Hippocampal formation (tissue), 2 donors: ENCODE results near the gene HPN.
"Not testable (repeated sequence)": the region's sequence is repeated elsewhere in the genome, so short reads cannot be mapped to it uniquely, and the experiment has no call there.

Experiments used
- DNase-seq, 2 donors: peaks; one replicate each; lab custom pipeline; 2025; lab: John Stamatoyannopoulos, UW

Gene HPN

DNA sequence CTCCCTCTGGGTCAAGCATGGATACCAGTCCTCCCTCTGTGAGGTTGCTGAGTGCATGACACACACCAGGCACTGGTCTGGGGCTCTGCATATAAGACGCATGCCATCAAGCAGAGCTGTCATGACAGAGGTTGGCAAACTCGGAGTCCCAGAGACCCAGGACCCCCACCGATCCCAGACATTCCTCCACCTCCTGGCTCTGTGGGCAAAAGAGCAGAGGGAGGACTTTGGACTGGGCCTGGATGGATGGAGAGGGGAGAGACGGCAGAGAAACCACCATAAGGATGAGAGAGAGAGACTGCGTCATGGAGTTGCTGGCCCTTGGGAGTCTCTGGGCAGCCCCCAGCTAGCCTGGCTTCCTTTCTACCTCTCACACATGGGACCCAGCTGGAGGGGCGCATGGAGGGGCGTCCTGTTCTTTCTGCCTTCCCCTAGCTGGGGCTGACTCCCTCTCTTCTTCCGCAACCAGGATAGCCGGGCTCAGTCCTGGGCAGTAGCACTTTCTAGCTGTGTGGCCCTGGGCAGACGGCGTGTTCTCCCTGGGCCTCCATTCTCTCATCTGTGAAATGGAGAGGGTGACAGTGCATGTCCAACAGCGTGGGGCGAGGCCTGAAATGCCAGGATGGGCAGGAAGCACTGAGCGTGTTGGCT, 1.6 kb downstream of the HPN start:
- DNase-seq = no peak

DNA sequence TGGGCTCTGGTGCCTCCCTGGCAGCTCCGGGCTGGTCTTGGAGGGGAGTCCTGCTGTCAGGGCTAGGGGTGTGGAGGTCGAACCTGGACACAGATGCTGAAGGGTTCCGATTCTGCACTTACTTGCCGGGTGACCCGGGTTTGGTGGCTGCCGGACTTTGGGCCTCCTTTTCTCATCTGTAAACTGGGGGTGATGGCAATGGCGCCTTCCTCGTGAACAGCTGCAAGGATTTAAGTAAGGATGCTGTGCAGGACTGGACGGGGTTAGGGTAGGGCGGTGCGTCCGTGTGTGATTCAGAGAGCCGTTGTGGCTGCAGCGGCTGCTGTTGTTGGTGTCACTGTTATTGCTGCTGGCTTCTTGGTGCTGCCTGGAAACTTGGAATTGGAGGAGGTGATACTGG, 2.4 kb downstream of the HPN start:
- no peak for DNase-seq

DNA sequence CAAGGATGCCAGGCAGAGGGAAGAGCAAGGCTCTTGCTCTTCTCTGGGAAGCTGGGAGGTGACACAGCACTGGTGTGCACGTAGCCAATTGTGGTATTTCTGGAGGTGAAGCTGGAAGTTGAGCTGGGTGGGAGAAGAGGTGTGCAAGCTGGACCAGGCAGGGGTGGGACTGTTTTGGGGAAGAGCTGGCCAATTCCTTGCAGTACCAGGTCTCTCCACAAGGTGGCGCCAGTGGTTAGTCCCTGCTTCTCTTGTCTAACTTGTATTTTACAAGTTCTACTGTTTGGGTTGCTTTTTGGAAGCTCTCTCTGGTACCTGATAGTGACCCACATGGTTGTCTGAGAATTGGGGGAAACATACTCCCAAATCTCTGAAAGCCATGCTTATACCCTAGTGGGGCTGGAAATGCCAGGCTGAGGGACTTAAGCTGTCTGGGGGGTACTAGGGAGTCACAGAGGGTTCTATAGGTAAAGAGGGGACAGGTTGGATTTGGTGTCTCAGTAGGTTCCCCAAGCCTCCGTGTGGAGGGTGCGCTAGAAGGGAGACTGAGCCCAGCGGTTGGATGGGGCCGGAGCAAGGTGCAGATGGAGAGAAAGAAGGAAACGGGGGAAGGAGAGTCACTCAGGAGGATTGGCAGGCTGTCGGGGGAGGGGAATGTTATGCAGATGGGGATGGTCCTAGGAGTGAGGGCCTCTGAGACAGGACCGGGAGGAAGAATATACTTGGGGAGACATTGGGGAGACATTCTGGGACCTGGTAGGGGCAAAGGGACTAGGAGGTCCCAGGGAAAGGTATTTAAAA, 3.0 kb downstream of the HPN start:
- DNase-seq = peak in 1 of 2 donors; percentile 60

DNA sequence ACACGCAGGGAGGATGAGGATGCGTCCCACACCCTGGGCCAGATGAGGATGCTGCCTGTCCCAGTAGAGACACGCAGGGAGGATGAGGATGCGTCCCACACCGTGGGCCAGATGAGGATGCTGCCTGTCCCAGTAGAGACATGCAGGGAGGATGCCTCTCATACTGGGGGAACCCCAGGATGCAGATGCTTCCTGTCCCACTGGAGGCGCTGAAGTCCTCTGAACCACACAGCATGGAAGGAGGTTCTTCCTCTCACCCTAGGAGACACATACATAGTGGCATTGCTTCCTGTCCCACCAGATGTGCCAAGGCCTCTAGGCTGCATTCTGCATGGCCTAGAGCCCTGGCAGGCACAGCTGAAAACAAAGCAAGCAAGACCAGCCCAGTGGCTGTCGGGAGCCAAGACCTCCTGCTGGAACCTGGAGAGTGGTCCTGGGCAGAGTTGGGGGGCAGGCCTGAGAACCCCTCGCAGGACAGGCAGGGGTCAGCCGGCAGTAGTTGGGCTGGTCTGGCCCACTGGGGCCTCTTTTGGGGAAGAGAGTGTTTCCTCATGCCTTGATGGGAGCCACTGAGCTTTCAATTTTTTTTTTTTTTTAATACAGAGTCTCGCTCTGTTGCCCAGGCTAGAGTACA, 4.3 kb downstream of the HPN start:
- peak; percentile 33 to 46 for DNase-seq

DNA sequence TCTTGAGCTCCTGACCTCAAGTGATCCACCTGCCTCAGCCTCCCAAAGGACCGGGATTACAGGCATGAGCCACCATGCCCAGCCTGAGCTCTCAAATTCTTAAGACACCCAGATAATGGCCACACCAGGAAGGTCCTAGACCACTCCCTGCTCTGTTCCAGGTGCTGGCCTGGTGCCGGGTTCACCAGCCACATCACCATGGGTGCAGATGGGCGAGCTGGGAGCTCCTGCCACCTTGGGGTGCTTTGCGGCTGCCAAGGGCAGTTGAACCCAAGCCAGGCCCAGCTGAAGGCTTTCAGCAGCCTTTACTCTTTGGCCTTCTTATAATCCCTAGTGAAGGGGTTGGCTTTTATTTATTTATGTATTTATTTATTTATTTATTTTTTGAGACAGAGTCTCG, 4.9 kb downstream of the HPN start:
- DNase-seq = no peak

DNA sequence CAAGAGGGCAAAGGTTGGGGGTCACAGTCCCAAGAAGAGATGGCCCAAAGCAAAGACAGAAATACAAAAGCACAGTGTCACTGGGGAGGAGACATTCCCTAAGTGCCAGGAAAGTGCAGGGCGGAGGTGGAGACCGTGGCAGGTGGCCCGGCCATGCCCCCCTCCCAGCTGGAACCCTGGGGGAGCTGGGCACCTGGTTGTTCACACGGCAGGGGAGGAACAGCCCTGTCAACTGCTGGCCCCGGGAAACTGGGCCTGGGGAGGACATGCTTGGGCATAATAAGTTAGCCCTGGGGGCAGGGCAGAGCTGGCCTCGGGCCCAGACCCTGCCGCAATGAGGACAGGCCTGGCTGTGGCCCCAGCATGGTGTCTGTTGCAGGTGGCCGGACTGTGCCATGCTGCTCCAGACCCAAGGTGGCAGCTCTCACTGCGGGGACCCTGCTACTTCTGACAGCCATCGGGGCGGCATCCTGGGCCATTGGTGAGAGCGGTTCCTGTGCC, 7.4 kb downstream of the HPN start:
- peak; percentile 47 to 78 for DNase-seq

DNA sequence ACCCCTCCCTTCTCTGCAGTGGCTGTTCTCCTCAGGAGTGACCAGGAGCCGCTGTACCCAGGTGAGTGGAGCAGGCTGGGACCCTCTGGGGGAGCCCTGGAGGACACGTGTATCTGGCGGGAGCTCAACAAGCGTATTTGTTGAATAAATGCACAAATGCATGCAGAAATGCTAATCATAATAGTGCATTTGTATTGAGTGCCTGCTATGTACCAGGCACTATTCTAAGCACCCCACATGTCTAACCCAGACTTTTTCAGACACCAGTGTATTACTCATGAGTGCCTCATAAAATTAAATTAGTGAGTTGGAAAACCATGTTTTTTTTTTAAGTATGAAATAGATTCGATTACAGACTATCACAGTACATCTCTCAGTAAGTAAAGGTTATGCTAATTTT, 7.9 kb downstream of the HPN start:
- peak in 1 of 2 donors; percentile 44 for DNase-seq

DNA sequence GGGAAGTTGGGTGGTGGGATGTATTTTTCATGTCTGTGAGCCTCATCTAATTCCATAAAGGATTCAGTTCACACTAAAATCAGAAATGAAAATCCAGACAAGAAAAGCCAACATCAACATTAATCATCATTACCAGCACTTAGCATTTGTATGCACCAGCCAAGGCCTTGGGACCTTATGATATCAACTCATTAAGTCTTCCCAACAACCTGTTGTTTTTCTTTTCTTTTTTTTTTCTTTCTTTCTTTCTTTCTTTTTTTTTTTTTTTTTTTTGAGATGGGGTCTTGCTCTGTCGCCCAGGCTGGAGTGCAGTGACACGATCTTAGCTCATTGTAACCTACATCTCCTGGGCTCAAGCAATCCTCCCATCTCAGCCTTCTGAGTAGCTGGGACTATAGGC, 9.1 kb downstream of the HPN start:
- DNase-seq = not testable (repeated sequence)

DNA sequence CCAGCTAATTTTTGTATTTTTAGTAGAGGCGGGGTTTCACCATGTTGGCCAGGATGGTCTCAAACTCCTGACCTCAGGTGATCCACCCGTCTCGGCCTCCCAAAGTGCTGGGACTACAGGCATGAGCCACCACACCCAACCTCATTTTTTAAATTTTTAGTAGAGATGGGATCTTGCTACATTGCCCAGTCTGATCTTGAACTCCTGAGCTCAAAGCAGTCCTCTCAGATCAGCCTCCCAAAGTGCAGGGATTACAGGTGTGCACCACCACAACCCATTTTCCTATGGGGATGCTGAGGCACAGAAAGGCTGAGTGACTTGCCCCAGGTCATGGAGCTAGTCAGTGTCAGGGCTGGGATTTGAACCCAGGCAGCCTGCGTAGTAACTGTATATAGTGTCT, 9.7 kb downstream of the HPN start:
- DNase-seq = not testable (repeated sequence)

DNA sequence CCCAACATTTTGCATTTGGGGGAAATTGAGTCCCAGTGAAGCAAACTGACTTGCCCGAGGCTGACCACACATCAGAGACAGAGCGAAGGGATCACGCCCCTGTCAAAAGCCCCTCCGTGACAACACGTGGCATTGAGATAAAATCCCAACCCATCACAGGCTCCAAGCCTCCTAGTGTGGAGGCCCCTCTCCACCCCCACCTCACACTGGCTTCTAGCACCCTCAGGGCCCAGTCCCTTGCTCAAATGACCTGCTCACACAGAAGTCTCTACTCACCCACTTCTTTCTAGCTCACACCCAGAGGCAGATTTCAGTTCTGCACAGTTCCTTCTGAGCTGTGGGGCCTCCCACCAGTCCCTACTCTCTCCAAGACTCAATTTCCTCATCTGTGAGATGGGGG, 10.3 kb downstream of the HPN start:
- DNase-seq = no peak

DNA sequence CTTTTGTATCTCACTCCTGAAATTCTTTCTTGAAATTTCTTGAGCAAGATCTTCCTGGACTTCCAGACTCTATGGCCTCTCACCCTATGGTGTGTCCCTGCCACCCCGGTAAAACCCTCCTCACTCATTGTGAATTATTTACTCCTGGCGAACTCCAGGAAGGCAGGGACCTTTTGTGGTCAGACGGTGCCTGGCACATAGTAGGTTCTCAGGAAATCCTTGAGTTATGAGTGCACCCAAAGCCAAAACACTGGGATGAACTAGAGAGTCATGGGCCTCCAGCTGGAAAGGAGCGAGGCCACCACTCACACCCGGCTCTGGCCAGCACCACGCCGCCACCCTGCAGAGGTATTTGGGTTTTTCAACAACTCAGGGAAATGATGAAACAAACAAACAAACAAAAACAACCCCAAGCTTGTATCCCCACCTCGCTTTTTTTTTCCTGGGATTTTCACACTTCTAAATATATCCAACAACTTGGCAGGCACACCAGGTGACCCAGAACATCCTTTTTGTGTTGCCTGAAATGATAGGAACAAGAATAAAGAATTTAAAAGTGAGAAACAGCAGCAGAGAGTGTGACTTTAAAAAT, 11.2 kb downstream of the HPN start:
- DNase-seq = no peak

DNA sequence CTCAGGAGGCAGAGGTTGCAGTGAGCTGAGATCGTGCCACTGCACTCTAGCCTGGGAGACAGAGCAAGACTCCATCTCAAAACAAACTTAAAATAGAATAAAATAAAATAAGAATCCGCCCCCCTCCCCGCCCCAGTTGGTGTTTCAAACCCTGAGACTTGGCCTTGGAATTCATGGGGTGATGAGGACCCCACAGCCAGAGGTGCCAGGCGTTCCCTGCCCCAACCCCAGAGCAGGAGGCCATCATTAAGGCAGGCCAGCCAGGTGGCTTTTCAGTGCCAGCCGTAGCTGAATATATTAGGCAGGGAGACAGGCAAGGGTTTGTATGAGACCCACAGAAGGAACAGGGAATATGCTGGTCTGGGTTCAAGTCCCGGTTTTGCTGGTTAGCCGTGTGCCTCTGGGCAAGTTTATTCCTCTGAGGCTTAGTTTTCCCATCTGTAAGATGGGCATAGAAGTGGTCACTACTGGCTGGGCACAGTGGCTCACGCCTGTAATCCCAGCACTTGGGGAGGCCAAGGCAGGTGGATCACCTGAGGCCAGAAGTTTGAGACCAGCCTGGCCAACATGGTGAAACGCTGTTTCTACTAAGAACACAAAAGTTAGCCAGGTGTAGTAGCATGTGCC, 12.3 kb downstream of the HPN start:
- no peak for DNase-seq

DNA sequence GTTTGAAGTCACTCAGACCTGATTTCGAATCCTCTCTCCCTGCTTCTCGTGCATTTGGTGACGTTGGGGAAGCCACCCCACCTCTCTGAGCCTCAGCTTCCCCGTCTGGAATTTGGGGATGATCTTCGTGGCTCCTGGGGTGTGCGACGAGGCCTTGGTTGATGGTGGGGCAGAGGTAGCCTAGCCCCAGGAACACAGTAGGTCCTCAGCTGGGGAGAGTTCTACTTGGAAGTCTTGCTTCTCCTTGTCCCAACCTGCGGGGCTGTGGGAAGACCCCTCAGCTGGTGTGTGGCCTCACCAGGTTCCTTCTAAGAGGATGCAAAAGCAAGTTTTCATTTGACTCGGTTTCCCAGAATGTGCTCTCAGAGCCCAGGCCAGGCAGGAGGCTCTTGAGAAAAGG, 13.1 kb downstream of the HPN start:
- DNase-seq = no peak

DNA sequence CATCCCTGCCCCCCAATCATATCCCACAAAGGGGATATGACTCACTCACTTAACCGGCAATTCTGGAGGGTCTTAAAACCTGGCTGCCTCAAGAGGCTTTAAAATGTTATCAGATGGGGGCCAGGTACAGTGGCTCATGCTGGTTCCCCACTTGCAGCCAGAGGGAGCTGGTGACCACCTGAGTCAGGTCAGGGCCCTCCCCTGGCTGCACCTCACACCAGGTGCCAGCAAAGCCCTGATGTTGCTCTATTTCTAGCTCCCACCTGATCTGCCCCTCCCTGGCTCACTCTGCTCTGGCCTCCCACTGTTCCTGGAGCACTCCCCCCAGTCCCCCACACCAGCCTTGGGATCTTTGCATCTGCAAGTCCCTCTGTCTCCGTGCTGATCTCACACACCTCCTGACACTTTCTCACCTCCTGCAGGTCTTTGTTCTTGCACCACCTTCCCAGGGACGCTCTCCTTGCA, 14.2 kb downstream of the HPN start:
- DNase-seq = no peak

DNA sequence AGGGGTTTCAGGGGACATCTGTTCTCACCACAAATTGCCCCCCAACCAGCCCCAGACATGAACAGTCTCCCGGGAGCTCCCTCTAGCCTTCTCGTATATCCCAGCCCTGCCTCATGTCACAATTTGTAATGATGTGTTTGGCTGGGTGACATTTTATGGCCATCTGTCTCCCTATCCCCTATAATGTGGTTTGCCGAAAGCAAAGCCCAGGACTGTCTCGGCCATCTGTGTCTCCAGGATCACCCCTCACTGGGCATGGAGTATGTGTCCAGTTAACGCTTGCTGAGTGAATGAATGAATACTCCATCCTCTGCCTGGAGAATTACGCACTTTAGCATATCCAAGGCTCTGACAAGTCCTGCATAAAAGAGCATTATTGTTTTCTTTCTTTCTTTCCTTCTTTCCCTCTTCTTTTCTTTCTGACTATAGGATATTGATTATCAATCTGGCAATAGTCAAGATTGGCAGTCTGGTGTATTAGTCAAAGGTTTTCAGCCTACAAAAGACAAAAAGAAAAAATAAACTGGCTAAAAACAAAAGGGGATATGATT, 15.1 kb downstream of the HPN start:
- DNase-seq = no peak

DNA sequence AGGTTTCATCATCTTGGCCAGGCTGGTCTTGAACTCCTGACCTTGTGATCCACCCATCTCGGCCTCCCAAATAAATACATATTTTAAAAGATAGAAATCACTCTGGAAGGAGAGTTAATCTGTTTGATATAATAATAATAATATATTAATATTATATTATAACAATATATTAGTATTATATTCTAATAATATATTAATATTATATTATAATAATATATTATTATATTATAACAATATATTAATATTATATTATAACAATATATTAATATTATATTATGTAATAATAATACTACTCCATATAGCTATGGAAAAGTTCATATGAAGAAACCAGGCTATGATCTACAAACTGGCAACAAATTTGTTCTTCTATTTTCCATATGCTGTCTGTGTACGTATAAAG, 16.8 kb downstream of the HPN start:
- DNase-seq = no peak

DNA sequence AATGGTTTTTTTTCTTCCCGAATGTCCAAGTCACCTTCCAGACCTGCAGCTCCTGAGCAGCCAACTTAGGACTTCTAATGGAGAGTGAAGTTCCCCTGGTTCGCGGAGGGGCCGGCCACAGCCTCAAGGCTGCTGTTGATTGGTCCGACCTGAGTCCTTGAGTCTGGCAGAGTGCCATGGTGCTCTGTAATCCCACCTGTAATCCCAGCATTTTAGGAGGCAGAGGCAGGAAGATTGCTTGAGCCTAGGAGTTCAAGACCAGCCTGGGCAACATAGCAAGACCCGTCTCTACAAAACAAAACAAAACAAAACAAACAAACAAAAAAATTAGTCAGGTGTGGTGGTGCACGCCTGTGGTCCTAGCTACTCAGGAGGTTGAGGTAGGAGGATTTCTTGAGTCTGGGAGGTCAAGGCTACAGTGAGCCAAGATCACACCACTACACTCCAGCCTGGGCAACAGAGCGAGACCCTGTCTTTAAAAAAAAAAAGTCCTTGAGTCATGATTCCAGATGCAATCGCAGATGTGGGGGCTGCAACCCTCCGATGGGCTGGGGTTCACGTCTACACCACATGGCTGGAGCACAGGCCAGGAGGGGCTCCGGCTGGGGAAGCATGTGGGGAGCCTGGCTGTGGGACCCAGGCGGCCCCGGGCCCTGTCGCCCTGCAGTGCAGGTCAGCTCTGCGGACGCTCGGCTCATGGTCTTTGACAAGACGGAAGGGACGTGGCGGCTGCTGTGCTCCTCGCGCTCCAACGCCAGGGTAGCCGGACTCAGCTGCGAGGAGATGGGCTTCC, 17.7 kb downstream of the HPN start:
- DNase-seq = no peak

DNA sequence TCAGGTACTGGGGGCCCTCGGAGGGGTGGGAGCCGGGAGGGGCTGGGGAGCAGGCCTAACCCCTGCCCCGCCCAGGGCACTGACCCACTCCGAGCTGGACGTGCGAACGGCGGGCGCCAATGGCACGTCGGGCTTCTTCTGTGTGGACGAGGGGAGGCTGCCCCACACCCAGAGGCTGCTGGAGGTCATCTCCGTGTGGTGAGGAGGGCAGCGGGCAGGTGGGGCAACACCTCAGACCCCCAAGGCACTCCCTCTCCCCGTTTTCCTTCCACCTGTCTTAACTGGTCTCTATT, 18.2 kb downstream of the HPN start:
- no peak for DNase-seq

DNA sequence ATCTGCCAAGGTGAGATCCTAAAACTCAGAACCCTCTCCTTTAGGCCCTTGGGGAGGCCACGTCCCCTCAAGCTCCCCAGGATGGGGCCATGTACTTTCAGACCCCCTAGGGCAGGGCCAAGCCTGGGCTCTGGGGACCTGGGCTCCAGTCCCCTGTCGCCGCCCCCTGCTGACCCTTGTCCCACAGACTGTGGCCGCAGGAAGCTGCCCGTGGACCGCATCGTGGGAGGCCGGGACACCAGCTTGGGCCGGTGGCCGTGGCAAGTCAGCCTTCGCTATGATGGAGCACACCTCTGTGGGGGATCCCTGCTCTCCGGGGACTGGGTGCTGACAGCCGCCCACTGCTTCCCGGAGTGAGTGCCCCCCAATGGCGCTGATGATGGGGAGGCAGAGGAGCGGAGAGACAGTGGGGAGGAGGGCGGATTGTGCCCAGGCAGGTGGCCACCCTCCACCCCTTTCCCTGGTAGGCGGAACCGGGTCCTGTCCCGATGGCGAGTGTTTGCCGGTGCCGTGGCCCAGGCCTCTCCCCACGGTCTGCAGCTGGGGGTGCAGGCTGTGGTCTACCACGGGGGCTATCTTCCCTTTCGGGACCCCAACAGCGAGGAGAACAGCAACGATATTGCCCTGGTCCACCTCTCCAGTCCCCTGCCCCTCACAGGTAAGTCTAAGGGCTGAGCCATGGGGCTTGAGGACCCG, 18.8 kb downstream of the HPN start:
- no peak for DNase-seq

DNA sequence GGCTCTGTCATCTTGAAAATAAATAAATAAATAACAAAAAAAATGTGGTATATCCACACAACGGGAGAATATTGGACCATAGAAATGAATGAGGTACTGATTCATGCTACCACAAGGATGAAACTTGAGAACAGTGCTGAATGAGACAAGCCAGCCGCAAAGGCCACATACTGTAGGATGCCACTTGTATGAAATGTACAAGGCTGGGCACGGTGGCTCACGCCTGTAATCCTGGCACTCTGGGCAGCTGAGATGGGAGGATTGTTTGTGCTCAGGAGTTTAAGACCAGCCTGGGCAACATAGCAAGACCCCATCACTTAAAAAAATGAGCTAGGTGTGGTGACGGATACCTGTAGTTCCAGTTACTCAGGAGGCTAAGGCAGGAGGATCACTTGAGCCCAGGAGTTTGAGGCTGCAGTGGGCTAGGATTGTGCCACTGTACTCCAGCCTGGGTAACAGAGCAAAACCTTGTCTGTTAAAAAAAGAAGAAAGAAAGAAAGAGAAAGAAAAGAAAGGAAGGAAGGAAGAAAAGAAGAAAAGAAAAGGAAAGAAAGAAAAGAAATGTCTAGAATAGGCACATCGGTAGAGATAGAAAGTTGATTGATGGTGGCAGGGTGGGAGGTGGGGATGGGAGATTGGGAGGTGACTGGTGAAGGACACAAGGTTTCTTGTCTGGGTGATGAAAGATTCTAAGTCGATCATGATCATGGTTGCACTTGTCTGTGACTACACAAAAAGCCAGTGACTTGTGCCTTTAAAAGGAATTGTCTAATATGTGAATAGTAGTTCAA, 20.3 kb downstream of the HPN start:
- no peak for DNase-seq
